ENCODE results near the gene HCN4. TPM values are rescaled to one million over a fixed set of nuclear protein-coding genes. Genes with fewer than 3 reads are reported as not detected.
"Not testable (repeated sequence)": the region's sequence is repeated elsewhere in the genome, so short reads cannot be mapped to it uniquely, and the experiment has no call there.

HCN4 gene
- total RNA-seq (ENCODE audit: low replicate concordance), result 0.41 and 0.50 TPM in 2 replicates

DNA sequence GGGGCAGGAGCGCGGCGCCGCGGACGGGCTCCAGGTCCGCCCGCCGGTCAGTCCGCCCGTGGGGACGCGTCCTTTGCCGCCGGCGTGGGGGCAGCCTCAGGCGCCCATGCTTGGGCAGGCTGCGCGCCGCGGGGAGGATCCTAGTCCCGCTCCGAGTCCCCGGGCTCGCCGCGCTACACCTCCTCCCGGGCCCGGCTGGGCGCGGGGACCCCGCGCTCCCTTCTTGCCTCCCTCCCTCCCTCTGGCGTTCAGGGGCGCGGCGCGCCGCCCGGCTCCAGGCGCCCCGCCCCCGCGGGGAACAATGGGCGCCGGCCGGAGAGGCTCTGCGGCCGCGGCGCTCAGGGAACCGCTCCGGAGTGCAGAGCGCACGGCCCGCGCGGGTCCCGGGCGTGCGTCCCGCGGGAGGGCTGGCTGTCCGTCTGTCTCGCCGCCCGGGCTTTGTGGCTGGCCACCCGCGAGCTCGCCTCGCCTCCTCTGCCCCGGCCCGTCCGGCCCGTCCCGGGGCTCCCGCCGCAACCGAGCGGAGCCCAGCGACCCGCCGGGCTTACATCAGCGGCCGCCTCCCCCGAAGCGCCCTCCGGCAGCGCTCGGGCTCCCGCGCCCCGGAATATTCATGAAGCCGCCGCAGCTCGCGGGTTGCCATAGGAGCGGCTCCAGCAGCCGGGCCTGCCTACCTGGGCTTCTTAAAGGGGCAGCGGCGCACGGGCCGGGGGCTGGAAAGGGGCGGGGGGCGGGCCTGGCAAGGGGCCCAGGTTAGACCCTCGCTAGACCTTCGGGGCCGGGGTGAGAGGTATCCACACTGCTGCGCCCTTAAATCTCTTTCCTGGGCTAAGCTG lies at the start of gene HCN4:
TSS of gene HCN4 (minus strand) at position 658 of the 836 bp plus-strand sequence. CDS start 688 bp downstream, outside the sequence.
- peak within 1 kb of the TSS; percentile 78 for H2AFZ ChIP-seq (replicated peaks)

DNA sequence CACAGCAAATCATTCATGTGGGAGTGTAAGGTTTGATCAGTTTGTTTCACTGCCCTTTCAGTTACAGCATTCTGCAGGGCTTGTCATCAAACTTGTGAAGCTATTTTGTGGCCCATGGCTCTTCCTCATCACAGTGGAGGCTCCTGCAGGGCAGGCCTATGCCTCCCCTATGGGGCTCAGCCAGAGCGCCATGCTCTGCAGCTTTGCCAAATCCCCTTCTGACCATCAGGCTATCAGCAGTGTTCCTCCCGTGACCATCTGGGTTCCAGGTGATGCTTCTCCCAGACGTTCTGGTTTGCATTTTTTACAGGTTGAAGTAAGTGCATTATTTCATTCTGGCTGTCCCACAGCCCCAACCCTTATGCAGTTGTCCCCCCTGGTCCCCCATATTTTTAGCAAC lies 46.1 kb upstream of the HCN4 start:
- no peak for DNase-seq (ENCODE audit: low spot score)
- no peaks in the 10 kb centered on the region for H3K4me1 Mint-ChIP-seq
- H3K9me3 Mint-ChIP-seq, result no peaks in the 10 kb centered on the region

More for the DNA sequence above, at the start of gene HCN4:
- H3F3A ChIP-seq (ENCODE audit: low read depth), result peaks cover 6% of the 10 kb centered on the region
- H3K27me3 Mint-ChIP-seq (ENCODE audit: insufficient read depth, low read depth), result peaks cover 31% of the 10 kb centered on the region
- H3K9me3 ChIP-seq (ENCODE audit: low read depth), result no peaks in the 10 kb centered on the region
- H3K27ac Mint-ChIP-seq, result no peak within 1 kb of the TSS
- H3K36me3 Mint-ChIP-seq, result no peaks in the 10 kb centered on the region
- no peaks in the 10 kb centered on the region for H3K79me2 ChIP-seq (ENCODE audit: low read depth)
- H3K4me2 ChIP-seq, result peak within 1 kb of the TSS; percentile 84
- H3K27me3 ChIP-seq, result peaks cover 69% of the 10 kb centered on the region
- no peak for TF ChIP-seq EZH2phosphoT487 (IDR thresholded peaks at IDR 0.05)
- no peaks in the 10 kb centered on the region for H3K36me3 ChIP-seq
- H3K4me1 Mint-ChIP-seq, result peaks cover 24% of the 10 kb centered on the region
- H3K27ac ChIP-seq, result no peak within 1 kb of the TSS
- H4K20me1 ChIP-seq (ENCODE audit: low read depth), result peaks cover 12% of the 10 kb centered on the region
- H3K4me3 Mint-ChIP-seq, result peak within 1 kb of the TSS; percentile 84
- H3K4me3 ChIP-seq, result peak within 1 kb of the TSS; percentile 85
- H3K9me3 Mint-ChIP-seq, result no peaks in the 10 kb centered on the region
- H3K9ac ChIP-seq, result no peak within 1 kb of the TSS
- peak; percentile 86 for DNase-seq (ENCODE audit: low spot score)
- peaks cover 10% of the 10 kb centered on the region for H3K4me1 ChIP-seq

DNA sequence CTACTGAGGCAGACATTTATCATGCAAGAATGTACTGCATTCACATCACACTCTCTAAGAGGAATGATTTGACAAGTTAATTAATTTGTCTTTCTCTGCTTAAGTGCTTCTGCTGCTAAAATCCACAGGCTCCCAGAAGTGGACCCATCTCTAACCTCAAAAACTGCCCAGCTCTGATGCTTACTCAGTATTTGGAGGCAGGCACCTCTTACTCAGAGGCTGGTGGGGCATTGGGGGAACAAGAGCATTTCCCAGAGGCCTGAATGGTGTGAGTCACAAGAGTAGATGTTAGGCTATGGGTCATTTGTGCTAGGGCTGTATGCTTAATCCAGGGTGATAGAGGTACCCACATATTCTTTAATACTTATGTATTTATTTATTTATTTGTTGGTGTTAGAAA lies 34.4 kb upstream of the HCN4 start:
- no peak overlapping the region for H3K4me3 ChIP-seq
- H3K4me1 Mint-ChIP-seq, result no peaks in the 10 kb centered on the region

More for the DNA sequence above, 46.1 kb upstream of the HCN4 start:
- Histone ChIP-seq H3K4me3 (no peak overlapping the region), H3F3A (ENCODE audit: low read depth) (no peaks in the 10 kb centered on the region), H3K36me3 (no peaks in the 10 kb centered on the region), H3K9me3 (ENCODE audit: low read depth) (no peaks in the 10 kb centered on the region), H3K9ac (no peak overlapping the region), H2AFZ (replicated peaks) (no peak overlapping the region), H3K4me2 (no peak overlapping the region), H3K79me2 (ENCODE audit: low read depth) (no peaks in the 10 kb centered on the region), H4K20me1 (ENCODE audit: low read depth) (no peaks in the 10 kb centered on the region), H3K4me1 (no peaks in the 10 kb centered on the region), H3K27ac (no peak overlapping the region), H3K27me3 (no peaks in the 10 kb centered on the region)
- Mint-ChIP-seq H3K4me3 (no peak overlapping the region), H3K27me3 (ENCODE audit: insufficient read depth, low read depth) (peaks cover 3% of the 10 kb centered on the region), H3K27ac (no peak overlapping the region), H3K36me3 (no peaks in the 10 kb centered on the region)
- TF ChIP-seq EZH2 (IDR thresholded peaks at IDR 0.05) (no peak), EZH2phosphoT487 (IDR thresholded peaks at IDR 0.05) (no peak)
- TF ChIP-seq, protein P1, sequence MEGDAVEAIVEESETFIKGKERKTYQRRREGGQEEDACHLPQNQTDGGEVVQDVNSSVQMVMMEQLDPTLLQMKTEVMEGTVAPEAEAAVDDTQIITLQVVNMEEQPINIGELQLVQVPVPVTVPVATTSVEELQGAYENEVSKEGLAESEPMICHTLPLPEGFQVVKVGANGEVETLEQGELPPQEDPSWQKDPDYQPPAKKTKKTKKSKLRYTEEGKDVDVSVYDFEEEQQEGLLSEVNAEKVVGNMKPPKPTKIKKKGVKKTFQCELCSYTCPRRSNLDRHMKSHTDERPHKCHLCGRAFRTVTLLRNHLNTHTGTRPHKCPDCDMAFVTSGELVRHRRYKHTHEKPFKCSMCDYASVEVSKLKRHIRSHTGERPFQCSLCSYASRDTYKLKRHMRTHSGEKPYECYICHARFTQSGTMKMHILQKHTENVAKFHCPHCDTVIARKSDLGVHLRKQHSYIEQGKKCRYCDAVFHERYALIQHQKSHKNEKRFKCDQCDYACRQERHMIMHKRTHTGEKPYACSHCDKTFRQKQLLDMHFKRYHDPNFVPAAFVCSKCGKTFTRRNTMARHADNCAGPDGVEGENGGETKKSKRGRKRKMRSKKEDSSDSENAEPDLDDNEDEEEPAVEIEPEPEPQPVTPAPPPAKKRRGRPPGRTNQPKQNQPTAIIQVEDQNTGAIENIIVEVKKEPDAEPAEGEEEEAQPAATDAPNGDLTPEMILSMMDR (IDR thresholded peaks at IDR 0.05), result no peak

DNA sequence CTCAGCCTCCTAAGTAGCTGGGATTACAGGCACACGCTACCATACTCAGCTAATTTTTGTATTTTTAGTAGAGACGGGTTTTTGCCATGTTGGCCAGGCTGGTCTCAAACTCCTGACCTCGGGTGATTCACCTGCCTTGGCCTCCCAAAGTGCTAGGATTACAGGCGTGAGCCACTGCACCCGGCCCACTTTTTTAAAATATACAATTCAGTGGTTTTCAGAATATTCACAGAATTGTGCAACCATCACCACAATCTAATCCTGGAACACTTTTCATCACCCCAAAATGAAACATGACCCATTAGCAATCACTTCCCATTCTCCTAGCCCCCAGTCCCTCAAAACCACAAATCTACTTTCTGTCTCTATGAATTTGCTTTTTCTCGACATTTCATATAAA lies 31.5 kb upstream of the HCN4 start:
- H3F3A ChIP-seq (ENCODE audit: low read depth); H3K36me3 Mint-ChIP-seq; H3K79me2 ChIP-seq (ENCODE audit: low read depth); H4K20me1 ChIP-seq (ENCODE audit: low read depth); H2AFZ ChIP-seq (replicated peaks); H3K9me3 ChIP-seq (ENCODE audit: low read depth); H3K4me1 Mint-ChIP-seq; H3K4me3 ChIP-seq; H3K9ac ChIP-seq; H3K36me3 ChIP-seq; H3K4me1 ChIP-seq; H3K4me3 Mint-ChIP-seq; H3K27me3 Mint-ChIP-seq (ENCODE audit: insufficient read depth, low read depth); H3K9me3 Mint-ChIP-seq; H3K4me2 ChIP-seq; H3K27ac Mint-ChIP-seq; H3K27ac ChIP-seq; H3K27me3 ChIP-seq; DNase-seq (ENCODE audit: low spot score): not testable (repeated sequence)

More for the DNA sequence above, 34.4 kb upstream of the HCN4 start:
- H3K27me3 ChIP-seq, result no peaks in the 10 kb centered on the region
- H3K36me3 ChIP-seq, result no peaks in the 10 kb centered on the region
- H4K20me1 ChIP-seq (ENCODE audit: low read depth), result no peaks in the 10 kb centered on the region
- H3F3A ChIP-seq (ENCODE audit: low read depth), result no peaks in the 10 kb centered on the region
- H3K9ac ChIP-seq, result no peak overlapping the region
- no peaks in the 10 kb centered on the region for H3K79me2 ChIP-seq (ENCODE audit: low read depth)
- Mint-ChIP-seq H3K4me3 (no peak overlapping the region), H3K27me3 (ENCODE audit: insufficient read depth, low read depth) (peaks cover 2% of the 10 kb centered on the region), H3K36me3 (no peaks in the 10 kb centered on the region), H3K27ac (no peak overlapping the region), H3K9me3 (no peaks in the 10 kb centered on the region)
- H3K4me2 ChIP-seq, result no peak overlapping the region
- H2AFZ ChIP-seq (replicated peaks), result no peak overlapping the region
- H3K9me3 ChIP-seq (ENCODE audit: low read depth), result no peaks in the 10 kb centered on the region
- no peaks in the 10 kb centered on the region for H3K4me1 ChIP-seq
- no peak overlapping the region for H3K27ac ChIP-seq
- no peak for DNase-seq (ENCODE audit: low spot score)
- TF ChIP-seq EZH2phosphoT487 (IDR thresholded peaks at IDR 0.05) (no peak), EZH2 (IDR thresholded peaks at IDR 0.05) (no peak)
- TF ChIP-seq, protein P1 (IDR thresholded peaks at IDR 0.05), result no peak

Data from neural progenitor cell (in vitro differentiated cells).